Sigmoid colon (tissue), 4 donors: ENCODE results near the gene PIK3CD.

ENCODE experiments used
- EP300 ChIP-seq, 4 donors: sonication (generic); formaldehyde crosslinking; IDR thresholded peaks; one replicate each; pipeline ENCODE4 v1.6.1; 2017; ENCODE audit warnings: antibody characterized with exemption in 4 of 4
- POLR2A ChIP-seq, 2 donors: fragments of 450-650 bp; IDR thresholded peaks; one replicate each; pipeline ENCODE4 v1.6.1; 2016; ENCODE audit warnings: antibody characterized with exemption in 2 of 2, mild to moderate bottlenecking in 2 of 2, moderate library complexity in 2 of 2
- TF ChIP-seq, protein P1 (sequence below), 4 experiments: fragments of 450-650 bp in 3 of 4; fragments of 200-600 bp in 1 of 4; IDR thresholded peaks; one replicate each; pipeline ENCODE4 v1.5.1; 2016 to 2019; ENCODE audit warnings: antibody characterized with exemption in 4 of 4, mild to moderate bottlenecking in 3 of 4, moderate library complexity in 2 of 4

DNA sequence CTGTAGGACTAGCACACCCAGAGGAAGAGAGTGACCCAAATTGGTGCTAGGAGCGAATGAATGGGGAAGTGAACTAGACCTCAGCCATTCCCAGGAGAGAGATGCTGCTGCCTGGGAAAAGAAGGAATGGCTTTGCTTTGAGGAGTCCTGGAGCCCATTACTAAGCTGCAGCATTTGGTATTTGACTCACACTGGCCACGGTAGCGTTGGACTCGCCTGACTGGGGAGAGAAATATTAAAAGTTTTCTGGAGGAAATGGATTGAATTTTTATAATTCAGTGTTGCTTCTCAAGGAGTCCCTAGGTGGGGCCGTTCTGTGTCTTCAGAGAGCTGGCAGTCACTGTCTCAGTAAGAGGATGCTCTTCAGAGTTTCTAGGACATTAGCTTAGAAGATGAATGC is 40.2 kb downstream of the PIK3CD start:
- TF ChIP-seq, protein P1, sequence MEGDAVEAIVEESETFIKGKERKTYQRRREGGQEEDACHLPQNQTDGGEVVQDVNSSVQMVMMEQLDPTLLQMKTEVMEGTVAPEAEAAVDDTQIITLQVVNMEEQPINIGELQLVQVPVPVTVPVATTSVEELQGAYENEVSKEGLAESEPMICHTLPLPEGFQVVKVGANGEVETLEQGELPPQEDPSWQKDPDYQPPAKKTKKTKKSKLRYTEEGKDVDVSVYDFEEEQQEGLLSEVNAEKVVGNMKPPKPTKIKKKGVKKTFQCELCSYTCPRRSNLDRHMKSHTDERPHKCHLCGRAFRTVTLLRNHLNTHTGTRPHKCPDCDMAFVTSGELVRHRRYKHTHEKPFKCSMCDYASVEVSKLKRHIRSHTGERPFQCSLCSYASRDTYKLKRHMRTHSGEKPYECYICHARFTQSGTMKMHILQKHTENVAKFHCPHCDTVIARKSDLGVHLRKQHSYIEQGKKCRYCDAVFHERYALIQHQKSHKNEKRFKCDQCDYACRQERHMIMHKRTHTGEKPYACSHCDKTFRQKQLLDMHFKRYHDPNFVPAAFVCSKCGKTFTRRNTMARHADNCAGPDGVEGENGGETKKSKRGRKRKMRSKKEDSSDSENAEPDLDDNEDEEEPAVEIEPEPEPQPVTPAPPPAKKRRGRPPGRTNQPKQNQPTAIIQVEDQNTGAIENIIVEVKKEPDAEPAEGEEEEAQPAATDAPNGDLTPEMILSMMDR (IDR thresholded peaks at IDR 0.05) = no peak
- TF ChIP-seq POLR2A (IDR thresholded peaks at IDR 0.05) (no peak), EP300 (IDR thresholded peaks at IDR 0.05) (no peak)
